ENCODE results near the gene BUB1B. TPM values are rescaled to one million over a fixed set of nuclear protein-coding genes. Genes with fewer than 3 reads are reported as not detected.

The BUB1B gene
- total RNA-seq, 1 experiment from 2014 or later, result 192 TPM

- peaks cover 12% of the 10 kb centered on the region for H3K4me1 Mint-ChIP-seq
- POLR2A ChIA-PET, result no interaction called here
Observed at GRCh38 chr15:40265355-40265754, 104.5 kb downstream of the BUB1B start.

DNA sequence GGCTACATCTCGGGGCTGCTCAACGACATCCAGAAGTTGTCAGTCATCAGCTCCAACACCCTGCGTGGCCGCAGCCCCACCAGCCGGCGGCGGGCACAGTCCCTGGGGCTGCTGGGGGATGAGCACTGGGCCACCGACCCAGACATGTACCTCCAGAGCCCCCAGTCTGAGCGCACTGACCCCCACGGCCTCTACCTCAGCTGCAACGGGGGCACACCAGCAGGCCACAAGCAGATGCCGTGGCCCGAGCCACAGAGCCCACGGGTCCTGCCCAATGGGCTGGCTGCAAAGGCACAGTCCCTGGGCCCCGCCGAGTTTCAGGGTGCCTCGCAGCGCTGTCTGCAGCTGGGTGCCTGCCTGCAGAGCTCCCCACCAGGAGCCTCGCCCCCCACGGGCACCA, 105.0 kb downstream of the BUB1B start:
- CTCF ChIA-PET, result interaction anchor here (0.9 to 7.5 kb wide), 6 partner anchors 8 to 189 kb away, joined by 3 to 123 read pairs (median 7); no protein-coding TSS in a partner anchor
- POLR2A ChIA-PET, result interaction anchor here (0.5 kb wide), 1 partner anchor 49 kb away, joined by 3 read pairs; no protein-coding TSS in a partner anchor

More at GRCh38 chr15:40265355-40265754, 104.5 kb downstream of the BUB1B start:
- ATAC-seq (no peak; the same call in 1 of the 2 replicates), DNase-seq (ENCODE audit: low spot score) (no peak)
- Mint-ChIP-seq H3K27ac (no peak overlapping the region), H3K9me3 (no peaks in the 10 kb centered on the region), H3K4me3 (no peak overlapping the region), H3K27me3 (ENCODE audit: low read depth) (no peaks in the 10 kb centered on the region), H3K36me3 (no peaks in the 10 kb centered on the region)
- CTCF ChIA-PET, result interaction anchor here (0.9 to 7.5 kb wide), 5 partner anchors 8 to 188 kb away, joined by 3 to 123 read pairs (median 10); no protein-coding TSS in a partner anchor
- TF ChIP-seq FOXJ3 (CRISPR knock-in tag; IDR thresholded peaks at IDR 0.05; ENCODE audit: borderline replicate concordance) (no peak), NR3C1 (CRISPR knock-in tag; conservative IDR thresholded peaks at IDR 0.05; ENCODE audit: low read depth) (no peak), ZNF138 (CRISPR knock-in tag; conservative IDR thresholded peaks at IDR 0.05) (no peak), MXD4 (CRISPR knock-in tag; IDR thresholded peaks at IDR 0.05; ENCODE audit: borderline replicate concordance) (no peak)
- TF ChIP-seq, protein P1, sequence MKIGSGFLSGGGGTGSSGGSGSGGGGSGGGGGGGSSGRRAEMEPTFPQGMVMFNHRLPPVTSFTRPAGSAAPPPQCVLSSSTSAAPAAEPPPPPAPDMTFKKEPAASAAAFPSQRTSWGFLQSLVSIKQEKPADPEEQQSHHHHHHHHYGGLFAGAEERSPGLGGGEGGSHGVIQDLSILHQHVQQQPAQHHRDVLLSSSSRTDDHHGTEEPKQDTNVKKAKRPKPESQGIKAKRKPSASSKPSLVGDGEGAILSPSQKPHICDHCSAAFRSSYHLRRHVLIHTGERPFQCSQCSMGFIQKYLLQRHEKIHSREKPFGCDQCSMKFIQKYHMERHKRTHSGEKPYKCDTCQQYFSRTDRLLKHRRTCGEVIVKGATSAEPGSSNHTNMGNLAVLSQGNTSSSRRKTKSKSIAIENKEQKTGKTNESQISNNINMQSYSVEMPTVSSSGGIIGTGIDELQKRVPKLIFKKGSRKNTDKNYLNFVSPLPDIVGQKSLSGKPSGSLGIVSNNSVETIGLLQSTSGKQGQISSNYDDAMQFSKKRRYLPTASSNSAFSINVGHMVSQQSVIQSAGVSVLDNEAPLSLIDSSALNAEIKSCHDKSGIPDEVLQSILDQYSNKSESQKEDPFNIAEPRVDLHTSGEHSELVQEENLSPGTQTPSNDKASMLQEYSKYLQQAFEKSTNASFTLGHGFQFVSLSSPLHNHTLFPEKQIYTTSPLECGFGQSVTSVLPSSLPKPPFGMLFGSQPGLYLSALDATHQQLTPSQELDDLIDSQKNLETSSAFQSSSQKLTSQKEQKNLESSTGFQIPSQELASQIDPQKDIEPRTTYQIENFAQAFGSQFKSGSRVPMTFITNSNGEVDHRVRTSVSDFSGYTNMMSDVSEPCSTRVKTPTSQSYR (CRISPR knock-in tag; IDR thresholded peaks at IDR 0.05), result no peak

DNA sequence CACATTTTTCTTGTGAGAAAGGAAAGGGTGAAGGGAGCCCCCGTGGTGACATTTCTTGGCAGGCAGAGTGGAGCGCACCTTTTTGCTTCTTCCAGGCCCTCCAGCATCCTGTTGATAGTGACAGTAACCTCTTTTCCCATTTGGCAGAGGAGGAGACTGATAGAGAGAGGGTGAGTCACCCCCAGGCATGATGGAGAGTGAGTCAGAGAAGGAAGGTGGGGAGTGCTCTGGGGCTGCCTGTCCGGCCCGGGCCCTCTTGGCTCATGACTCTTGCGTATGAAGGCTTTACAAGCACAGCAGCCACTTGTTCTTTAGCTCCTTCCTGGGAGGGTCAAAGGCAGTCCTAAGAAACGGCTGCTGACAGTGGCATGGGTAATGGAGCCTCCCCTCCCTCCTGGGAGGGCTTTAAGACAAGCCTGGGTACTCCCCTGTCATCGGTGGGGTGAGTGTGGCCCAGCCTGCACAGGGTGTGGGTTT, 106.0 kb downstream of the BUB1B start:
- Mint-ChIP-seq H3K27ac (no peak overlapping the region), H3K4me1 (peaks cover 12% of the 10 kb centered on the region), H3K27me3 (ENCODE audit: low read depth) (no peaks in the 10 kb centered on the region), H3K4me3 (no peak overlapping the region), H3K9me3 (no peaks in the 10 kb centered on the region), H3K36me3 (no peaks in the 10 kb centered on the region)
- POLR2A ChIA-PET, result no interaction called here
- CTCF ChIA-PET, result interaction anchor here (1.0 to 7.5 kb wide), 3 partner anchors 7 to 73 kb away, joined by 3 to 123 read pairs (median 23); no protein-coding TSS in a partner anchor
- DNase-seq (ENCODE audit: low spot score), result no peak
- no peak for ATAC-seq
- TF ChIP-seq MXD4 (CRISPR knock-in tag; IDR thresholded peaks at IDR 0.05; ENCODE audit: borderline replicate concordance), result no peak
- TF ChIP-seq MLX (CRISPR knock-in tag; IDR thresholded peaks at IDR 0.05), result no peak
- TF ChIP-seq, protein P2, sequence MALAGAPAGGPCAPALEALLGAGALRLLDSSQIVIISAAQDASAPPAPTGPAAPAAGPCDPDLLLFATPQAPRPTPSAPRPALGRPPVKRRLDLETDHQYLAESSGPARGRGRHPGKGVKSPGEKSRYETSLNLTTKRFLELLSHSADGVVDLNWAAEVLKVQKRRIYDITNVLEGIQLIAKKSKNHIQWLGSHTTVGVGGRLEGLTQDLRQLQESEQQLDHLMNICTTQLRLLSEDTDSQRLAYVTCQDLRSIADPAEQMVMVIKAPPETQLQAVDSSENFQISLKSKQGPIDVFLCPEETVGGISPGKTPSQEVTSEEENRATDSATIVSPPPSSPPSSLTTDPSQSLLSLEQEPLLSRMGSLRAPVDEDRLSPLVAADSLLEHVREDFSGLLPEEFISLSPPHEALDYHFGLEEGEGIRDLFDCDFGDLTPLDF (CRISPR knock-in tag; IDR thresholded peaks at IDR 0.05), result no peak
- TF ChIP-seq ZNF425 (CRISPR knock-in tag; conservative IDR thresholded peaks at IDR 0.05), result no peak
- TF ChIP-seq TEAD4 (CRISPR knock-in tag; IDR thresholded peaks at IDR 0.05), result no peak
- no peak for TF ChIP-seq PRRX2 (CRISPR knock-in tag; IDR thresholded peaks at IDR 0.05)
- TF ChIP-seq, protein P3, sequence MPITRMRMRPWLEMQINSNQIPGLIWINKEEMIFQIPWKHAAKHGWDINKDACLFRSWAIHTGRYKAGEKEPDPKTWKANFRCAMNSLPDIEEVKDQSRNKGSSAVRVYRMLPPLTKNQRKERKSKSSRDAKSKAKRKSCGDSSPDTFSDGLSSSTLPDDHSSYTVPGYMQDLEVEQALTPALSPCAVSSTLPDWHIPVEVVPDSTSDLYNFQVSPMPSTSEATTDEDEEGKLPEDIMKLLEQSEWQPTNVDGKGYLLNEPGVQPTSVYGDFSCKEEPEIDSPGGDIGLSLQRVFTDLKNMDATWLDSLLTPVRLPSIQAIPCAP (CRISPR knock-in tag; IDR thresholded peaks at IDR 0.05), result no peak
- TF ChIP-seq GABPB1 (CRISPR knock-in tag; IDR thresholded peaks at IDR 0.05), result no peak
- TF ChIP-seq OVOL2 (CRISPR knock-in tag; IDR thresholded peaks at IDR 0.05; ENCODE audit: borderline replicate concordance), result no peak

More for the DNA sequence above, 105.0 kb downstream of the BUB1B start:
- ATAC-seq, result no peak
- Mint-ChIP-seq H3K4me1 (peaks cover 12% of the 10 kb centered on the region), H3K9me3 (no peaks in the 10 kb centered on the region), H3K27ac (no peak overlapping the region), H3K4me3 (no peak overlapping the region), H3K36me3 (no peaks in the 10 kb centered on the region), H3K27me3 (ENCODE audit: low read depth) (no peaks in the 10 kb centered on the region)
- no peak for TF ChIP-seq ATF6 (CRISPR knock-in tag; IDR thresholded peaks at IDR 0.05)
- DNase-seq (ENCODE audit: low spot score), result no peak

All from WTC11 (cell line).